Heart right ventricle (tissue), 16 donors: ENCODE data around the gene DERA. TPM values are rescaled to one million over a fixed set of nuclear protein-coding genes. Genes with fewer than 3 reads are reported as not detected.
"Not testable (repeated sequence)": the region's sequence is repeated elsewhere in the genome, so short reads cannot be mapped to it uniquely, and the experiment has no call there.

Experiments
- ATAC-seq, 8 donors: fragments of 200-7000 bp; cut with Tn5 transposase; one replicate each; pipeline ENCODE4 v1.9.1; 2020; ENCODE audit warnings: mild to moderate bottlenecking in 8 of 8, moderate library complexity in 8 of 8, moderate number of reproducible peaks in 1 of 8
- DNase-seq, 2 donors: peaks; one replicate each; pipeline ENCODE4 v3.0.0-alpha.2; 2020
- H3K27ac ChIP-seq, 10 donors: fragments of 200-600 bp; sonication (generic) in 2 of 10; one replicate each; pipeline versions ENCODE4 v1.5.0 to v1.8.0; 2020 to 2022; ENCODE audit warnings: mild to moderate bottlenecking in 3 of 10
- H3K27me3 ChIP-seq, 7 donors: fragments of 200-600 bp; one replicate each; pipeline ENCODE4 v1.8.0; 2021 to 2022; ENCODE audit warnings: mild to moderate bottlenecking in 2 of 7
- H3K36me3 ChIP-seq, 9 donors: fragments of 200-600 bp; sonication (generic) in 1 of 9; one replicate each; pipeline versions ENCODE4 v1.5.0 to v1.8.0; 2020 to 2022; ENCODE audit warnings: mild to moderate bottlenecking in 2 of 9
- H3K4me1 ChIP-seq, 9 donors: fragments of 200-600 bp; sonication (generic) in 1 of 9; one replicate each; pipeline versions ENCODE4 v1.5.0 to v1.8.0; 2020 to 2022; ENCODE audit warnings: mild to moderate bottlenecking in 4 of 9
- H3K4me3 ChIP-seq, 10 donors: fragments of 200-600 bp; sonication (generic) in 2 of 10; one replicate each; pipeline versions ENCODE4 v1.5.0 to v1.8.0; 2020 to 2022; ENCODE audit warnings: mild to moderate bottlenecking in 7 of 10, moderate library complexity in 2 of 10
- H3K9me3 ChIP-seq, 11 donors: fragments of 200-600 bp in 10 of 11; sonication (generic) in 2 of 11; one replicate each; pipeline versions ENCODE4 v1.5.0 to v1.8.0; 2013 to 2022; ENCODE audit warnings: mild to moderate bottlenecking in 2 of 11, control low read depth in 1 of 11, moderate library complexity in 1 of 11
- WGBS, 2 donors: extraction: QIAGEN DNeasy Blood & Tissue Kit; methylation state at CpG; one replicate each; pipeline ENCODE4 v1.1.7; 2013; ENCODE audit warnings: inconsistent platforms in 1 of 2; 5-methylcytosine and 5-hydroxymethylcytosine counted together
- intact Hi-C, 10 donors: fragments of 100-400 bp; cut with DNase I; formaldehyde crosslinking; loops; one replicate each; pipeline versions ENCODE4 v1.11.1 to v1.14.2; 2022
- polyA plus RNA-seq, 2 donors: library from polyadenylated mRNA; stranded (reverse); fragments of 200-250 nt; gene quantifications; one replicate each; pipeline ENCODE4 v1.2.3, GENCODE V29; 2013
- total RNA-seq, 10 donors: library from RNA; stranded (reverse); fragmentation: NEBNext Ultra II Directional in 3 of 10; extraction: Animal tissue kit (Norgen Biotek cat#: 25700) in 3 of 10; gene quantifications; one replicate each; pipeline versions ENCODE4 v1.2.1 to v1.2.4, GENCODE V29; 2021 to 2023
- TF ChIP-seq, protein P1 (sequence below), 9 donors: fragments of 200-600 bp; sonication (generic) in 2 of 9; IDR thresholded peaks; one replicate each; pipeline versions ENCODE4 v1.5.0 to v1.8.0; 2021 to 2022; ENCODE audit warnings: antibody characterized with exemption in 9 of 9, mild to moderate bottlenecking in 5 of 9, moderate library complexity in 1 of 9
- donor health status: Arrhythmogenic right ventricular cardiomyopathy.
- donor health status: ischemic (EF 13 %, LVEDD 7.1; RV severe dilation, severe dysfunction).
- donor health status: healthy with polysubstance abuse.
- donor health status: DM: no; HTN: yes; CAD: no.
- donor health status: DM: no; HTN: no; CAD: no.
- donor health status: ischemic (EF 25% LVEDD 6.9; RV normal size, moderate dysfunction).
- donor health status: ischemic (EF 25% LVEDD 5.7; RV mildly dilated, moderate dysfunction).
- donor health status: healthy.
- donor health status: DM: yes; HTN: yes; CAD: no.
- donor health status: Ischemic cardiomyopathy.
- donor health status: ischemic (EF 35%, LVEDD 5.7; RV mildly dilated, moderate dysfunction).
- donor health status: nonischemic (EF 11% LVEDD 7.7; RV severe dilation, severe dysfunction).
- donor health status: DM: yes; HTN: yes; CAD: no.
- donor health status: PGD.
- donor health status: ischemic (EF 29% LVEDD 5.4; RV normal size, mild dysfunction).
- donor health status: nonischemic (EF 23%, LVEDD 6.1; RV moderate dilation, normal function).

DERA gene
- total and polyA plus RNA-seq, 12 donors, result 14.6 to 23.8 (median 19.2) TPM

DNA sequence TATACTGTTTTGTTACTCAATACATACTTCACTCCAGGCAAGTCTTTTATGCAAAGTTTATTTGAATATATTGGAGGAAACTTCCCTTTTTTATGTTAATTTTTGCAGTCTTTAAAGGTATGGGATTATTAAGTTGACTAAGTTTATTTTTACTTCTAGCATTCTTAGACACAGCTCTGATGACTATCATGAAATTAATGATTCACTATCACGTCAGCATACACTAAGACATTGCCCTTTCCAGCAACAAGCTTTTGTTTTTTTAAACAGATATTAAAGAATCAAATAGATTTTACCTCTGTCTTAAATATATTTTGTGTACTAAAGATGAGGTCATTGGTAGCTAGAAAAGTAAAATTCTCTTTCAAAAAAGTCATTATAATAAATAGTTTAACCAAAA, 52.1 kb downstream of the DERA start:
- H3K27me3 ChIP-seq, result no peaks in the 10 kb centered on the region
- TF ChIP-seq, protein P1, sequence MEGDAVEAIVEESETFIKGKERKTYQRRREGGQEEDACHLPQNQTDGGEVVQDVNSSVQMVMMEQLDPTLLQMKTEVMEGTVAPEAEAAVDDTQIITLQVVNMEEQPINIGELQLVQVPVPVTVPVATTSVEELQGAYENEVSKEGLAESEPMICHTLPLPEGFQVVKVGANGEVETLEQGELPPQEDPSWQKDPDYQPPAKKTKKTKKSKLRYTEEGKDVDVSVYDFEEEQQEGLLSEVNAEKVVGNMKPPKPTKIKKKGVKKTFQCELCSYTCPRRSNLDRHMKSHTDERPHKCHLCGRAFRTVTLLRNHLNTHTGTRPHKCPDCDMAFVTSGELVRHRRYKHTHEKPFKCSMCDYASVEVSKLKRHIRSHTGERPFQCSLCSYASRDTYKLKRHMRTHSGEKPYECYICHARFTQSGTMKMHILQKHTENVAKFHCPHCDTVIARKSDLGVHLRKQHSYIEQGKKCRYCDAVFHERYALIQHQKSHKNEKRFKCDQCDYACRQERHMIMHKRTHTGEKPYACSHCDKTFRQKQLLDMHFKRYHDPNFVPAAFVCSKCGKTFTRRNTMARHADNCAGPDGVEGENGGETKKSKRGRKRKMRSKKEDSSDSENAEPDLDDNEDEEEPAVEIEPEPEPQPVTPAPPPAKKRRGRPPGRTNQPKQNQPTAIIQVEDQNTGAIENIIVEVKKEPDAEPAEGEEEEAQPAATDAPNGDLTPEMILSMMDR (IDR thresholded peaks at IDR 0.05), result no peak
- H3K9me3 ChIP-seq, result no peaks in the 10 kb centered on the region
- WGBS, 2 donors, result 90 to 97% methylated on average over 1 of the region's 1 CpG
- ATAC-seq (no peak), DNase-seq (no peak)
- no peaks in the 10 kb centered on the region for H3K4me1 ChIP-seq
- no peak overlapping the region for H3K27ac ChIP-seq
- intact Hi-C loops, result no loop called here
- H3K4me3 ChIP-seq, result no peak overlapping the region
- peaks cover 0 to 95% (median 32%) of the 10 kb centered on the region in 9 donors for H3K36me3 ChIP-seq

DNA sequence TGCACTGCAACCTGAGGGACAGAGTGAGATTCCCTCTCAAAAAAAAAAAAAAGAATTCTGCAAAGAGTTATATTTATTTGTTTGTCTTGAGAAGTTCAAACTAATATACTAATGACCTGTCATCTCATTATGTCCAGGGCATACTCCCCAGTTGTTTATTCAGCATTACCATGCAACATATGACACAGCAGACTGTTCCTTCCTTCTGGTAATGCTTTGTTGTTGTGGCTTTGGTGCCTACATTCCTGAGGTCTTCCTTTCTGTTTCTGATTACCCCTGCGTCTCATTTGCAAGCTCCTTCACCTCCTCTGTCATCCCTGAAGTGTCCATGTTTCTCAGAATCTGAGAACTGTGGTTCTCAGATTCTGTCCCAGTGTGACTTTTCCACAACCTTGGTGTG, 55.3 kb downstream of the DERA start:
- Histone ChIP-seq H3K27ac (no peak overlapping the region), H3K9me3 (no peaks in the 10 kb centered on the region), H3K4me1 (no peaks in the 10 kb centered on the region), H3K4me3 (no peak overlapping the region), H3K36me3 (peaks cover 0 to 76% (median 27%) of the 10 kb centered on the region in 9 donors), H3K27me3 (no peaks in the 10 kb centered on the region)
- DNase-seq (no peak), ATAC-seq (no peak)
- TF ChIP-seq, protein P1 (IDR thresholded peaks at IDR 0.05), result no peak
- WGBS, 2 donors, result 96 to 100% methylated on average over 1 of the region's 1 CpG
- intact Hi-C loops, result no loop called here

GRCh38 chr12:15967053-15967452, 55.9 kb downstream of the DERA start:
- H3K4me3 ChIP-seq, H3K27me3 ChIP-seq, H3K9me3 ChIP-seq, H3K4me1 ChIP-seq, H3K27ac ChIP-seq, ATAC-seq, DNase-seq, intact Hi-C loops: not testable (repeated sequence)
- peaks cover 0 to 72% (median 24%) of the 10 kb centered on the region in 9 donors for H3K36me3 ChIP-seq
- 97 to 99% methylated on average over 3 of the region's 3 CpGs for WGBS, 2 donors

DNA sequence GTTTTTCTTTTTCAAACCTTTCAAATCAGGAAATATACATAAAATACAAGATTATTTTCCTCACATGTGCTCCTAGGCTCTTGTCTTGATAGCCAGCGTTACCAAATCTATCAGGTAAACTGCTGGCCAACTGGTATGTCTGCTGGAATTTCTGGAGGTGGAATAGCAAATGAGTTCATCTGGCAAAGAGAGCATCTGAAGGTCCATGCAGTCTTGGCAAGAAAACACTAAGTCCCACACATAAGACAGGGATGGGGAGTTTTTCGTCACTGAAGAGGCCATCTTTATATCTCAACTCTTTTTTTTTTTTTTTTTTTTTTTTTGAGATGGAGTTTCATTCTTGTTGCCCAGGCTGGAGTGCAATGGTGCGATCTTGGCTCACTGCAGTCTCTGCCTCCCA, 60.1 kb downstream of the DERA start:
- ATAC-seq, result no peak
- WGBS, 2 donors, result 77 to 84% methylated on average over 3 of the region's 3 CpGs
- H3K9me3 ChIP-seq, result no peaks in the 10 kb centered on the region
- H3K27me3 ChIP-seq, result no peaks in the 10 kb centered on the region
- intact Hi-C loops, result no loop called here
- no peaks in the 10 kb centered on the region for H3K4me1 ChIP-seq
- no peak for DNase-seq
- H3K36me3 ChIP-seq, result peaks cover 0 to 51% (median 4%) of the 10 kb centered on the region in 9 donors
- no peak overlapping the region for H3K4me3 ChIP-seq
- TF ChIP-seq, protein P1 (IDR thresholded peaks at IDR 0.05), result no peak
- no peak overlapping the region for H3K27ac ChIP-seq

- Histone ChIP-seq H3K9me3 (no peaks in the 10 kb centered on the region), H3K4me1 (peaks cover 0 to 3% (median 1%) of the 10 kb centered on the region in 9 donors), H3K27me3 (no peaks in the 10 kb centered on the region), H3K36me3 (peaks cover 0 to 52% (median 6%) of the 10 kb centered on the region in 9 donors), H3K4me3 (no peak overlapping the region), H3K27ac (no peak overlapping the region)
- intact Hi-C loops, result no loop called here
- ATAC-seq (no peak), DNase-seq (no peak)
- TF ChIP-seq, protein P1 (IDR thresholded peaks at IDR 0.05), result no peak
- 64 to 69% methylated on average over 4 of the region's 4 CpGs for WGBS, 2 donors
These were observed 61.8 kb downstream of the DERA start for GRCh38 chr12:15972894-15973293.
